ES-I3 (cell line): ENCODE data around the gene LSP1.

ENCODE experiments used
- H3K36me3 ChIP-seq: 2 replicates; pipeline ENCODE4 v1.6.1; 2013; ENCODE audit warnings: mild to moderate bottlenecking, low read length, control low read depth, moderate library complexity; ENCODE audit not compliant: insufficient read depth
- H3K4me1 ChIP-seq: 2 replicates; pipeline ENCODE4 v1.6.1; 2013; ENCODE audit warnings: mild to moderate bottlenecking, control low read depth, low read length; ENCODE audit not compliant: insufficient read depth
- H3K9ac ChIP-seq: 2 replicates; pipeline ENCODE4 v1.6.1; 2013; ENCODE audit warnings: low read depth, mild to moderate bottlenecking, low read length, moderate library complexity
- H3K9me3 ChIP-seq: 2 replicates; pipeline ENCODE4 v1.6.1; 2013; ENCODE audit warnings: mild to moderate bottlenecking, low read length, moderate library complexity; ENCODE audit not compliant: control insufficient read depth, insufficient read depth

LSP1 gene

DNA sequence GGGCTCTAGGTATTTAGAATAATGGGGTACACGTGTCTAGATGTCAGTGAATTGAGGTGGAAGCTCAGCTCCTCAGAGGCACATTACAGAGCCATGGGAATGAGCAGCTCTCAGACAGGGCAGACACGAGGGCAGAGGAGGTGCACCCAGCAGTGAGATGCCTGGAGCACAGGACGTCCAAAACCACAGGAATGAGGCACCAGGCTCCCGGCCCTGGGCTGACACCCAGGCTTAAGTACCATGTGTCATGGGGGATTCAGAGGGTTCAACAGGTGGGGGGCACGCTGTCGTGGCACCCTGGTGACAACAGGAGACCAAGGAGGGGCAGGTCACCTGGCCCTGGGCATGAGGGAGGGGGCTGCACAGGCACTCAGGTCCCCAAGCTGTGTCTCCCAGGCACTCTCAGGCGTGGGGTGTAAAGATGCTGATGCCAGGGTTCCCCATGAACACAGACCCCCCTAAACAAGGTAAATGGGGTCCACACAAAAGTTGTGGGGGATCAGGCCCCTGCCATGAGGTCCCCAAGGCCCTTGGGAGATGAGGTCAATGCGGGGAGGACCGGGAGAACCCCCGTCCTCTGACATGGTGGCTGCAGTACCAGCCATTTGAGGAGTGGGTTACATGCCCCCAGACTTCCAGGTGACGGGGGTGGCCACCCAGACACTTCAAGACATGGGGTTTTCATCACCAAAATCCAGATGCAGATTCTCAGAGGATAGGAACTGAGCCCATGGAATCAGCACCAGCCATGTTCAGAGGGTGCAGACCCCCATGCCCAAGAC lies 23.7 kb upstream of the LSP1 start:
- Histone ChIP-seq H3K4me1 (no peaks in the 10 kb centered on the region; the same call in 1 of the 2 replicates), H3K36me3 (no peaks in the 10 kb centered on the region), H3K9me3 (no peaks in the 10 kb centered on the region), H3K9ac (no peak overlapping the region)

DNA sequence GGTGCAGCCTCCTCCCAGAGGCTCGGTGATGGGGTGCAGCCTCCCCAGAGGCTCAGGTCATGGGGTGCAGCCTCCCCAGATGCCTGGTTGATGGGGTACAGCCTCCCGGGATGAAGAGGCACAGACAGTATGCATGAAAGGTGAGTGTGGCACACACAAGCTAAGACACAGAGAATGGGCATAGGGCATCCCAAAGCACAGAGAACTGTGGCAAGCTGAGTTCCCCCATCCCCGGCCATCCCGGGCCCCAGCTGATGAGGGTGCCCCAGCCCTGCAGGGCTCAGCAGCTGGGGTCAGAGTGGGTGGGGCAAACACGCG lies 22.9 kb upstream of the LSP1 start:
- no peaks in the 10 kb centered on the region for H3K9me3 ChIP-seq
- no peaks in the 10 kb centered on the region for H3K36me3 ChIP-seq
- H3K9ac ChIP-seq: no peak overlapping the region
- H3K4me1 ChIP-seq: no peaks in the 10 kb centered on the region; the same call in 1 of the 2 replicates

DNA sequence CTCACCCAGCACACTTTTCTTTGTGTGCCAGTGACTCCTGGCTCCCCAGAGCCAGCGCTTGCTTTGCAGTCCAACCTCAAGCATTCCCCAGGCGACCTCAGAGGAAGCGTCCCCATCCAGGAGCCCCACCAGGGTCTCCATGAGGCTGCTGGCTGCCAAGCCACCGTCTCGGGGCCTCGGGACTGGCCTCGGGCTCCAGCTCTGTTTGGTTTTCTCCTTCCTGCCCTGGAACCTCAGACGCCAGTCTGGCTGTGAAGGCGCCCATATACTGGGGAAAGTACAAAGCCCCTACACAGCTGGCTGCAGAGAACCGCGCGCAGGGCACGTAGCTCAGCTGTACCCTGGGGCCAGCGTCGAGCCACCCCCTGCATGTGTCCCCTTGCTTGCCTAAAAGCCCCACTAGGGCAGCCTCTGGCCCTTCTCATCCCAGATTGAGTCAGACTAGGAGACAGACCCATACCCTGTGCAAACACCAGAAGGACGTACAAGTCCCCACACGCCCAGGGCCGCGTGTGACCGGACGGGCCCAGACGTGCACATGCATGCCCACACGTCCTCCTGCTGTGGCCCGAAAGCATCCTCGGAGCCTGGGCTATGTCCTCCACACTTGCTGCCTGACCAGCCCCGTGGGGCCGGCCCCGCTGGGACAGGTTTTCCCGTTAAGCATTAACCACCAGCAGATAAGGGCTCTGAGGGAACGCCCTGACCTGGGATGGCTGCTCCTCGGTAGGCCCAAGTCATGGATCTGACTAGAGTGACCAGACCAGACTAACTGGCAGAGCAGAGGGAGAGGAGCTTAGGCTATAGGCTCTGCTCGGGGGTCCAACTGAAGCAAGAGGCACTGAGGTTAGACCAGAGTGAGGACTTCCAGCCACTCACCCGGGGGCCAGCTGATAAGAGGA lies 22.3 kb upstream of the LSP1 start:
- Histone ChIP-seq H3K9me3 (no peaks in the 10 kb centered on the region), H3K9ac (no peak overlapping the region), H3K36me3 (no peaks in the 10 kb centered on the region), H3K4me1 (no peaks in the 10 kb centered on the region; the same call in 1 of the 2 replicates)

DNA sequence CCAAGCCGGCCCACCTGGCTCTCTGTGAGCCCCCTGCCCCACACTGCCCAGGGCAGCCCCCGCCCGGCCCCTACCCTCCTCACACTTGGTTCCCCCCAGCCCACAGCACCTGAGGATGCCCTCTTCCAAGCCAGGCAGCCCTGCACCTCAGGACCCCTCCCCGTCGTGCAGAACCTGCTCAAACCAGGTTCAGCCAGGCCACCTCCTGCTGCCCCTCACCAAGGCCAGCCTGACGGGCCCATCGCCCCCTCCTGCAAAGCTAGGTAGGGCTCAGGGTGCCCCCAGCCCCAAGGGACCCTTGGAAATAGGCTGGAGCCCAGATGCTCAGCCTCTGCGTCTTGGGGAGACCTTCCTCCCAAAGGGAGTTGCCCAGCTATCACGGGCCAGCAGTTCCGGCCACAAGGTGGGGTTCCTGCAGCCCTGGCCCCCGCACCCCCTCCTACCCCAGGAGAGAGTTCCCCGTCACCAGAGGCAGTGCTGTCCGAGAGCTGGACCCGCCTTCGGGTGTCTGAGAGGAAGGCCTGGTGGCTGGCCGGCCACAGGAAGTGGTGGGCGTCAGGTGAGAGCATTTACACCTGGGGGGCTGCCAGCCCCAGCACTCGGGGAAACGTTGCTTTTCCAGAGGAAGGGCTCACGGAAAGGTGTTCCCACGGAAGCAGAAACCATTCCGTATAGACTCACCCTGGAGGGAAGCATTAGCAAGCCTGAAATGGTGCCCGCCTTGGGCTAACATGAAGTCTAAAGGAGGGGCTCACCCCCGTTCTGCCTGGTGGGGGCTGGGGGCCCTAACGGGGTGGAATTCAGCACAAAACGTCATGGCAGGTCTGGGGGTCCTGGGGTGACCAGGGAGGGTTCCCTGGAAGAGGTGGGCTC lies 21.3 kb upstream of the LSP1 start:
- Histone ChIP-seq H3K4me1 (no peaks in the 10 kb centered on the region; the same call in 1 of the 2 replicates), H3K9ac (no peak overlapping the region), H3K9me3 (no peaks in the 10 kb centered on the region)

DNA sequence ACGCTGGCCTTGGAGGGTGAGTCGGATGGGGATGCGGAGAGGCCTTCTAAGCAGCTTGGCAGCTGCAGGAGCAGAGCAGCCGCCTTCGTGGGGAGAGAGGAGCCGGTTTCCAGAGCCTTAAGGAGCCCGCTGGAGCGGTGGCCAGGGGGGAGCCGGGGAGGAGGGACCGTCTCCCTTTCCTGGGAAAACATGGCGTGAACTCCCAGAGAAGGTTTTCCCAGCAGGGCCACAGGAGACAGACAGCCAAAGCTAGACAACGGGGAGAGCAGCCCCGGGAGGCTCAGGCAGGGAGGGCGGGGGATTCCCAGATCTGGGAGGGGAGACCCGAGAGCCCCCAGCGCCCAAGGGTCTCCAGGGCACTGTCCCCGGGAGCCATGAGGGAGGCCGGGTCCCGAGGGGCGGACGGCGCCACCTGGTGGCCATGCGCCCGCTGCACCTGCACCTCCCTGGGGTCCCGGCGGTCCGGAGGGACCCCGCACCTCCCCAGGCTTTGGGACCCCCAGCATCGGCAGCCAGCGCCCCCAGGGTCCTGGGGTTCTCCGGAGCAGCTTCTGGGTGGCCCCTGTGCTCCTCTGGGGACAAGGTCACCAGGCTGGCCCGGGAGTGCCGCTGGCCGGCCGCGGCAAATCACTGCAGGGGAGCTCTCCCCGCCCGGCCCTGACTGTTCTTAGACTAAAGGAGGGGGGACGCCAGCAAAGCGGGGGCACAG lies 20.5 kb upstream of the LSP1 start:
- Histone ChIP-seq H3K36me3 (no peaks in the 10 kb centered on the region), H3K9me3 (no peaks in the 10 kb centered on the region), H3K9ac (peak overlapping the region; percentile 61), H3K4me1 (no peaks in the 10 kb centered on the region; the same call in 1 of the 2 replicates)

More for the DNA sequence above, 21.3 kb upstream of the LSP1 start:
- no peaks in the 10 kb centered on the region for H3K36me3 ChIP-seq

DNA sequence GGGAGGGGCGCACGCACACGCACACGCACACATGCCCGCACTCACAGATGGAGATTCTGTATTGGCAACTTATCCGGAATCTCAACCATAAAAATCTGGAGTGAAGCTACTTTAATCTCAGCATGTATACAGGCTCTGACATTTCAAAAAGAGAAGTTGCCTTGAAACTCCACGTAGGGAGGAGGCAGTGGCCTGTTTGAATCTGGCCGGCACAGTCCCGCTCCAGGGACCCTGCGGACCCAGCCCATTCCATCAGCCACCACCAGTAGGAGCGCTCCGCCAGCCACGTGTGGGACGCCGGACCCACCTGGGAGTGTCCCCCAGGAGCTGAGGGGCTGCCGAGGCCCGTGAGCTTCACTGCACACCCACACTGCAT lies 20.0 kb upstream of the LSP1 start:
- no peaks in the 10 kb centered on the region for H3K9me3 ChIP-seq
- no peaks in the 10 kb centered on the region; the same call in 1 of the 2 replicates for H3K4me1 ChIP-seq
- H3K9ac ChIP-seq: peak overlapping the region; percentile 61; the same call in 1 of the 2 replicates
- H3K36me3 ChIP-seq: no peaks in the 10 kb centered on the region

DNA sequence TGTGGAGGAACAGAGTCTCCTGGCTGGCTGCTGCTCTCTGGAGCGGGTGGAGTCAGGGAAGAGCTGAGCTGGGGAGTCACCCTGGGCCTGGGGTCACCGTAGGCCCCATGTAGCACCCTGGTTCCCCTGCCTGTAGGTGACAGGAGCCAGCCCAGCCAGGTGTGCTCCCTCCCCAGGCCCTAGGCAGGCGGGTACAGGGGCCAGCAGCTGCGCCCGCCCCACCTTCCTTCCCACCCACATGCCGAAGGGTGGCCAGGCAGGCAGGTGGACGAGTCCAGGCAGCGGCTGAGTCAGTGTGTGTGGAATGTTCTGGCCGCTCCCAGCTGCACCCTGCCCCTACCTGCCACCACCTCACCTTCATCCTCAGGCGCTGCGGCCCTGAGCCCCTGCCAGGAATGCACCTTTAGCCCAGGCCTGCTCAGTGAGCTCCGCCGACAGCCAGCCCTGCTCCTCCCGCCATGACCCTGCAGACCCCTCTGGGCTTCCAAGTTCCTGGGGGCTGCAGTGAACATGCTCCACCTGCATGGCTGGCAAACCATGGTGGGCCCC lies 18.7 kb upstream of the LSP1 start:
- no peak overlapping the region for H3K9ac ChIP-seq
- no peaks in the 10 kb centered on the region for H3K9me3 ChIP-seq
- H3K4me1 ChIP-seq: no peaks in the 10 kb centered on the region; the same call in 1 of the 2 replicates
- no peaks in the 10 kb centered on the region for H3K36me3 ChIP-seq

DNA sequence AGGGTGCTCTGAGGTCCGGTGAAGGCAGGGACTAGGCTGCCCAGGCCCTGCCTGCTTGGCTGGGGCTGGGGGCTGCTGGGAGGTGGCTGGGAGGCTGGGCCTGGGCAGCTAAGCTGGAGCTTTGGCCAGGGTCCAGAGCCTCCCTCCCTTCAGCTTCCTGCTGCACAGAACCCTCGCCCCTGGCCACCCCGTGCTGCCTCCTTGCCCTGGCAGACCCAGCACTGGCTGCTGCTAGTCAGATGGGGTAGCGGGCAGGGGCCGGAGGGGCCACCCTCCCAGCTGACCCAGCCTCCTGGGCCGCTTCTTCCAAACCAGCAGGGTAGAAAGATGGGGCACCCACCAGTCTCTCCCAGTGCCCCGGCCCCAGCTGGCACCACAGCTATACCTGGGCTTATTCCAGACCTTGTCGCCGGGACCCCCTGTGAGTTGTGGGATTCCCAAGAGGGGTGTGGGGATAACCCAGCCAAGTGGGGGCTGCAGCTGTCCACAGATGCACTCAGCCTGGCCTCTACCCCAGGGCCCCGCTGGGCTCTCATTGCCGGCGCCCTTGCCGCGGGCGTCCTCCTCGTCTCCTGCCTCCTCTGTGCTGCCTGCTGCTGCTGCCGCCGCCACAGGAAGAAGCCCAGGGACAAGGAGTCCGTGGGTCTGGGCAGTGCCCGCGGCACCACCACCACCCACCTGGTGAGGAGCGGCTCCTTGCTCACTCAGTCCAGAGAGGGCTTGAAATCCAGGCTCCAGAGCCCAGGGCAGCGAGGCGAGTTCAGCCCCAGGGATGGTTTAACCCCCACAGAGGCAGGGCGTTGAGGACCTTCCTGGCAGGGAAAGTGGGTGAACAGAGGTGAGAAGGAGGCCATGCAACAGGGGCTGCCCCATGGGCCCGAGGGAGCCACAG lies 17.9 kb upstream of the LSP1 start, which contains the start of gene SYT8:
Gene SYT8, plus strand, starts transcription at position 212 of the 892 bp plus-strand sequence. Its CDS starts 116 bp downstream, at position 328.
- Histone ChIP-seq H3K4me1 (no peaks in the 10 kb centered on the region; the same call in 1 of the 2 replicates), H3K9me3 (no peaks in the 10 kb centered on the region), H3K36me3 (no peaks in the 10 kb centered on the region), H3K9ac (no peak within 1 kb of the TSS)

DNA sequence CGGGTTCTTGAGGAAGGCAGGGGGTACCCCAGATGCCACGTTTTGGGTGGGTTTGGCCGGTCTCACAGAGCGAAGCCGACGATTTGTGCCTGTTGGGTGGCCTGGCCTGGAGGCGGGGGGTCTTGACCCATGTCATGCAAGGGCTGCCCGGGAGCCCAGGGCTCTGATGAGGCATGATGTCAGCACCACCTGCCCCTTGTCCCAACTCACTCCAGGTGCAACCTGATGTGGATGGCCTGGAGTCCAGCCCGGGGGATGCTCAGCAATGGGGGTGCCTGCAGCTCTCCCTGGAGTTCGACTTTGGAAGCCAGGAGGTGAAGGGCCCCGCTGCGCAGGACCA lies 17.2 kb upstream of the LSP1 start:
- Histone ChIP-seq H3K36me3 (no peaks in the 10 kb centered on the region), H3K4me1 (no peaks in the 10 kb centered on the region; the same call in 1 of the 2 replicates), H3K9ac (no peak overlapping the region), H3K9me3 (no peaks in the 10 kb centered on the region)

DNA sequence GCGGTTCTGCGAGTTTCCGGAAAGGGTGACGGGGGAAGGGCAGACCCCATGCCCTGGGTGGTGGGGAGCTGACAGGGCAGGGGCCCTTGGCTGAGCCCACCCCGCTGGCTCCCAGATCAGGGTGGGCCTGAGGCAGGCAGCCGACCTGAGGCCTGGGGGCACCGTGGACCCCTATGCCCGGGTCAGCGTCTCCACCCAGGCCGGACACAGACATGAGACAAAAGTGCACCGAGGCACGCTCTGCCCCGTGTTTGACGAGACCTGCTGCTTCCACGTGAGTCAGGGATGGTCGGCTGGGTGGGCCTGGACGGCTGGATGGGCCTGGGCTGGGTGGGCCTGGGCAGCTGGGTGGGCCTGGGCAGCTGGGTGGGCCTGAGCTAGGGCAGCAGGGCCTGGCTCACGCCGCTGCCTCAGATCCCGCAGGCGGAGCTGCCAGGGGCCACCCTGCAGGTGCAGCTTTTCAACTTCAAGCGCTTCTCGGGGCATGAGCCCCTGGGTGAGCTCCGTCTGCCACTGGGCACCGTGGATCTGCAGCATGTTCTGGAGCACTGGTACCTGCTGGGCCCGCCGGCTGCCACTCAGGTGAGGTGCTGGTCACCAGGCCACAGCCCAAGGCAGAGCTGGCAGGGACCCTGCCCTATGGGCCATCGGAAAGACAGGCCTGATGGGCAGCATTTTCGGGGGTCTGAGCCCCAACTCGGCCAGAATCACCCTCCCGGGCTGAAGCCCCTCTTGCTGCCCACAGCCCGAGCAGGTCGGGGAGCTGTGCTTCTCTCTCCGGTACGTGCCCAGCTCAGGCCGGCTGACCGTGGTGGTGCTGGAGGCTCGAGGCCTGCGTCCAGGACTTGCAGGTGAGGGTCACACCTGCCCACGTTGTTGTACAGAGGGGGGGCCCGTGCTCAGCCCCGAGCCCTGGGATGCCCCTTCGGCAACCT lies 16.6 kb upstream of the LSP1 start:
- no peaks in the 10 kb centered on the region for H3K9me3 ChIP-seq
- no peak overlapping the region for H3K9ac ChIP-seq
- no peaks in the 10 kb centered on the region for H3K36me3 ChIP-seq
- H3K4me1 ChIP-seq: no peaks in the 10 kb centered on the region; the same call in 1 of the 2 replicates

DNA sequence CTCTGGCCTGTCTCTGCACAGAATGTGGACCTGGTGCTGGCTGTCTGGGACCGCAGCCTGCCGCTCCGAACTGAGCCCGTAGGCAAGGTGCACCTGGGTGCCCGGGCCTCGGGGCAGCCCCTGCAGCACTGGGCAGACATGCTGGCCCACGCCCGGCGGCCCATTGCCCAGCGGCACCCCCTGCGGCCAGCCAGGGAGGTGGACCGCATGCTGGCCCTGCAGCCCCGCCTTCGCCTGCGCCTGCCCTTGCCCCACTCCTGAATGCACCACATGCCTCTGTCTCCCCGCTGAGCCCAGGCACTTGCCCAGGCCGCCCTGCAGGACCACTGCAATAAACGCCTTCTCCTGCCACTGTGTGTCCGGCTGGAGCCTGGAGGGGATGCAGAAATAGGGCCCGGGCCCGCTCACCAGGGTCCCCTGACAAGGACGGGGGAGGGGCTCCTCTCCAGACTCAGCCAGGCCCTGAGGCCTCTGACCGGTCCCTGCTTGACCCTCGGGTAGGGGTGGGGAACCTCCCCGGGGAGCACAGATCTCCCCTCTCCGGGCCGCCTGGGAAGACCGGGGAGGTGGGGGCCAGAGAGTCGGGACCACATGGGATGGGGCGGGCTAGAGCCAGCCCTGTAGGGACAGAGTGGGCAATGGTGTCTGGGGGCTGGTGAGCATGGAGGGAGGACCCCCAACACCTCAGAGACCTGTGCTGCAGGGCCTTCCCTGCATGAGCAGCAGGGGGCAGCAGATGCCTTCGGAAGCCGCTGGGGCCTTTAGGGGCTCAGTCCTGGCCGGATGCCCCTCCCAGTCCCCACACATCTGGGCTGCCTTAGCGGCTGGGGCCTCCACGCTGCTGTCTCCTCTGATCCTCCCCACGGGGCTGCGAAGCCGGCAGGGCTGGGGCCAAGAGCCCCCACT lies 15.5 kb upstream of the LSP1 start:
- Histone ChIP-seq H3K36me3 (no peaks in the 10 kb centered on the region), H3K4me1 (no peaks in the 10 kb centered on the region; the same call in 1 of the 2 replicates), H3K9ac (no peak overlapping the region), H3K9me3 (no peaks in the 10 kb centered on the region)
